ENCODE measurements around the gene ENOX1. TPM values are rescaled to one million over a fixed set of nuclear protein-coding genes. Genes with fewer than 3 reads are reported as not detected.
"Not testable (repeated sequence)": the region's sequence is repeated elsewhere in the genome, so short reads cannot be mapped to it uniquely, and the experiment has no call there.

Gene ENOX1
- total RNA-seq, 1 experiment from 2014 or later, result 0.35 TPM

- Histone ChIP-seq H3F3A (ENCODE audit: insufficient read depth, low read depth) (no peaks in the 10 kb centered on the region), H4K20me1 (ENCODE audit: insufficient read depth) (no peaks in the 10 kb centered on the region), H3K27ac (no peak overlapping the region), H3K9me2 (ENCODE audit: insufficient read depth) (no peaks in the 10 kb centered on the region), H3K4me1 (replicated peaks; ENCODE audit: insufficient read depth) (no peaks in the 10 kb centered on the region), H3K27me3 (ENCODE audit: insufficient read depth, low read depth) (no peaks in the 10 kb centered on the region), H3K36me3 (ENCODE audit: low read depth) (no peaks in the 10 kb centered on the region), H3K9me3 (ENCODE audit: insufficient read depth, low read depth) (no peaks in the 10 kb centered on the region), H3K4me3 (no peak overlapping the region), H3K4me2 (no peak overlapping the region), H2AFZ (no peak overlapping the region), H3K79me2 (ENCODE audit: low read depth) (no peaks in the 10 kb centered on the region)
- no peak for TF ChIP-seq CTCF (conservative IDR thresholded peaks at IDR 0.05)
- no peak for TF ChIP-seq EZH2 (IDR thresholded peaks at IDR 0.05; ENCODE audit: low read depth)
- DNase-seq, result no peak
- ChIA-PET POLR2A (ENCODE audit: unreplicated experiment) (no interaction called here), CTCF (no interaction called here)
- intact Hi-C loops (cut with micrococcal nuclease; ENCODE audit: unreplicated experiment), result no loop called here
- BruUV-seq (replicated peaks), result no TSS peak
Measured at GRCh38 chr13:43422116-43422515, 364.7 kb downstream of the ENOX1 start.

GRCh38 chr13:43416842-43417241 is 369.9 kb downstream of the ENOX1 start:
- CTCF ChIA-PET, result interaction anchor here (0.6 kb wide), 1 partner anchor 85 kb away, joined by 3 read pairs; no protein-coding TSS in a partner anchor
- H3K36me3 ChIP-seq (ENCODE audit: low read depth); POLR2A ChIA-PET (ENCODE audit: unreplicated experiment); H3K27ac ChIP-seq; H3K27me3 ChIP-seq (ENCODE audit: insufficient read depth, low read depth); H4K20me1 ChIP-seq (ENCODE audit: insufficient read depth); H3K4me1 ChIP-seq (replicated peaks; ENCODE audit: insufficient read depth); H3K9me3 ChIP-seq (ENCODE audit: insufficient read depth, low read depth); H2AFZ ChIP-seq; BruUV-seq (replicated peaks); H3K9me2 ChIP-seq (ENCODE audit: insufficient read depth); DNase-seq; H3K79me2 ChIP-seq (ENCODE audit: low read depth); H3K4me2 ChIP-seq; H3K4me3 ChIP-seq; intact Hi-C loops (cut with micrococcal nuclease; ENCODE audit: unreplicated experiment); H3F3A ChIP-seq (ENCODE audit: insufficient read depth, low read depth): not testable (repeated sequence)

DNA sequence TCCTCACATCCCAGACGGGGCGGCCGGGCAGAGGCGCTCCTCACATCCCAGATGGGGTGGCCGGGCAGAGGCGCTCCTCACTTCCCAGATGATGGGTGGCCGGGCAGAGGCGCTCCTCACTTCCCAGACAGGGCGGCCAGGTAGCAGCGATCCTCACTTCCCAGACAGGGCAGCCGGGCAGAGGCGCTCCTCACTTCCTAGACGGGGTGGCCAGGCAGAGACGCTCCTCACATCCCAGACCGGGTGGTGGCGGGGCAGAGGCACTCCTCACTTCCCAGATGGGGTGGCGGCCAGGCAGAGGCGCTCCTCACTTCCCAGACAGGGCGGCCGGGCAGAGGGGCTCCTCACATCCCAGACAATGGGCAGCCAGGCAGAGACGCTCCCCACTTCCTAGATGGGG is 370.4 kb downstream of the ENOX1 start:
- H3K9me2 ChIP-seq (ENCODE audit: insufficient read depth); POLR2A ChIA-PET (ENCODE audit: unreplicated experiment); H3K4me3 ChIP-seq; H3K4me2 ChIP-seq; H3K4me1 ChIP-seq (replicated peaks; ENCODE audit: insufficient read depth); BruUV-seq (replicated peaks); H3K36me3 ChIP-seq (ENCODE audit: low read depth); H4K20me1 ChIP-seq (ENCODE audit: insufficient read depth); H3K79me2 ChIP-seq (ENCODE audit: low read depth); H2AFZ ChIP-seq; H3K27me3 ChIP-seq (ENCODE audit: insufficient read depth, low read depth); H3K27ac ChIP-seq; intact Hi-C loops (cut with micrococcal nuclease; ENCODE audit: unreplicated experiment); CTCF ChIA-PET; DNase-seq; H3K9me3 ChIP-seq (ENCODE audit: insufficient read depth, low read depth); H3F3A ChIP-seq (ENCODE audit: insufficient read depth, low read depth): not testable (repeated sequence)

- DNase-seq; H3K4me1 ChIP-seq (replicated peaks; ENCODE audit: insufficient read depth); intact Hi-C loops (cut with micrococcal nuclease; ENCODE audit: unreplicated experiment); H2AFZ ChIP-seq; H3K4me2 ChIP-seq; H3F3A ChIP-seq (ENCODE audit: insufficient read depth, low read depth); H3K36me3 ChIP-seq (ENCODE audit: low read depth); H4K20me1 ChIP-seq (ENCODE audit: insufficient read depth); BruUV-seq (replicated peaks); H3K27me3 ChIP-seq (ENCODE audit: insufficient read depth, low read depth); H3K4me3 ChIP-seq; CTCF ChIA-PET; H3K27ac ChIP-seq; H3K79me2 ChIP-seq (ENCODE audit: low read depth); H3K9me3 ChIP-seq (ENCODE audit: insufficient read depth, low read depth); POLR2A ChIA-PET (ENCODE audit: unreplicated experiment); H3K9me2 ChIP-seq (ENCODE audit: insufficient read depth): not testable (repeated sequence)
Measured at GRCh38 chr13:43415903-43416391, 370.8 kb downstream of the ENOX1 start.

DNA sequence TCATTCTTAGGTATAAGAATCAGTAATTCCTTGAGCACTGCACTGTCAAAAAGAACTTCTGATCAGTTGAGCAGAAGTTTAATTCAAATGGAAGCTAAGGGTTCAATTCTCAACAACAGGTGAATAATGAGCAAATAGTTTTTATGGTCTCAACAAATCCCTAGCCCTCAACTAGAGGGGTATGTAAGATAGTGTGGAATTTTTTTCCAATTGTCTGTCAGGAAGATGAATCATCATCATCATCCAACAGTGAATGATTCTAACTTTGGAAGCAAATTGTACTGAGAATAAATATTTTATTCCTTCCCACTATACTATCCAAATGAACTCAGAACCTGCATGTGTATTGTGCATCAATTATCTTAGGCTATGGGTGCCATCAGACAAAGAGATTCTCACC is 372.7 kb downstream of the ENOX1 start:
- Histone ChIP-seq H3K9me2 (ENCODE audit: insufficient read depth) (no peaks in the 10 kb centered on the region), H3K4me1 (replicated peaks; ENCODE audit: insufficient read depth) (no peaks in the 10 kb centered on the region), H3F3A (ENCODE audit: insufficient read depth, low read depth) (no peaks in the 10 kb centered on the region), H2AFZ (no peak overlapping the region), H3K9me3 (ENCODE audit: insufficient read depth, low read depth) (no peaks in the 10 kb centered on the region), H3K79me2 (ENCODE audit: low read depth) (no peaks in the 10 kb centered on the region), H3K27ac (no peak overlapping the region), H3K36me3 (ENCODE audit: low read depth) (no peaks in the 10 kb centered on the region), H3K4me2 (no peak overlapping the region), H3K4me3 (no peak overlapping the region), H3K27me3 (ENCODE audit: insufficient read depth, low read depth) (no peaks in the 10 kb centered on the region), H4K20me1 (ENCODE audit: insufficient read depth) (no peaks in the 10 kb centered on the region)
- ChIA-PET CTCF (no interaction called here), POLR2A (ENCODE audit: unreplicated experiment) (no interaction called here)
- TF ChIP-seq CTCF (conservative IDR thresholded peaks at IDR 0.05) (no peak), EZH2 (IDR thresholded peaks at IDR 0.05; ENCODE audit: low read depth) (no peak)
- no peak for DNase-seq
- intact Hi-C loops (cut with micrococcal nuclease; ENCODE audit: unreplicated experiment), result no loop called here
- BruUV-seq (replicated peaks), result no TSS peak
